Measurements from ENCODE around the gene DNAAF8. TPM values are rescaled to one million over a fixed set of nuclear protein-coding genes. Genes with fewer than 3 reads are reported as not detected.

The DNAAF8 gene
- total RNA-seq, 4 donors from 2014 or later, result 0.67 to 3.5 TPM; not detected in 2

GRCh38 chr16:4689864-4690704, 44.3 kb upstream of the DNAAF8 start:
- DNase-seq, result no peak
- Histone ChIP-seq H3K4me3 (no peak overlapping the region), H3K27ac (no peak overlapping the region), H3K4me1 (peaks cover 0 to 7% of the 10 kb centered on the region in 2 donors), H3K9me3 (no peaks in the 10 kb centered on the region), H3K27me3 (no peaks in the 10 kb centered on the region), H3K36me3 (no peaks in the 10 kb centered on the region)
- intact Hi-C loops (cut with DNase I; ENCODE audit: low total_unique reads), result no loop called here
- TF ChIP-seq CTCF (IDR thresholded peaks at IDR 0.05) (no peak), POLR2A (IDR thresholded peaks at IDR 0.05) (no peak)

- no peak overlapping the region for H3K27ac ChIP-seq
- TF ChIP-seq CTCF (IDR thresholded peaks at IDR 0.05), result no peak
- TF ChIP-seq POLR2A (IDR thresholded peaks at IDR 0.05), result no peak
- no peak for DNase-seq
- H3K9me3 ChIP-seq, result no peaks in the 10 kb centered on the region
- intact Hi-C loops (cut with DNase I; ENCODE audit: low total_unique reads), result no loop called here
- H3K4me3 ChIP-seq, result no peak overlapping the region
- no peaks in the 10 kb centered on the region for H3K27me3 ChIP-seq
- H3K36me3 ChIP-seq, result no peaks in the 10 kb centered on the region
- peaks cover 2 to 15% of the 10 kb centered on the region in 2 donors for H3K4me1 ChIP-seq
Observed at GRCh38 chr16:4690946-4691665, 43.2 kb upstream of the DNAAF8 start.

- H3K27ac ChIP-seq, result no peak overlapping the region
- H3K4me1 ChIP-seq, result peaks cover 6 to 15% of the 10 kb centered on the region in 2 donors
- no peak overlapping the region for H3K4me3 ChIP-seq
- TF ChIP-seq POLR2A (IDR thresholded peaks at IDR 0.05) (no peak), CTCF (IDR thresholded peaks at IDR 0.05) (no peak)
- no peaks in the 10 kb centered on the region for H3K27me3 ChIP-seq
- H3K9me3 ChIP-seq, result no peaks in the 10 kb centered on the region
- DNase-seq, result peak; percentile 22 to 24
- intact Hi-C loops (cut with DNase I; ENCODE audit: low total_unique reads), result no loop called here
- H3K36me3 ChIP-seq, result no peaks in the 10 kb centered on the region
Observed at GRCh38 chr16:4691666-4692412, 42.5 kb upstream of the DNAAF8 start.

- peaks cover 6 to 15% of the 10 kb centered on the region in 2 donors for H3K4me1 ChIP-seq
- H3K27me3 ChIP-seq, result no peaks in the 10 kb centered on the region
- no peaks in the 10 kb centered on the region for H3K36me3 ChIP-seq
- TF ChIP-seq CTCF (IDR thresholded peaks at IDR 0.05) (no peak), POLR2A (IDR thresholded peaks at IDR 0.05) (no peak)
- H3K4me3 ChIP-seq, result peak overlapping the region; percentile 40 to 100
- H3K27ac ChIP-seq, result peak overlapping the region in 1 of 2 donors; percentile 77
- intact Hi-C loops (cut with DNase I; ENCODE audit: low total_unique reads), result no loop called here
- no peaks in the 10 kb centered on the region for H3K9me3 ChIP-seq
- DNase-seq, result no peak
Observed at GRCh38 chr16:4692460-4693295, 41.7 kb upstream of the DNAAF8 start.
